ENCODE results near the gene APOBEC2. TPM values are rescaled to one million over a fixed set of nuclear protein-coding genes. Genes with fewer than 3 reads are reported as not detected.

Gene APOBEC2
- total RNA-seq, 3 donors from 2014 or later, result not detected

DNA sequence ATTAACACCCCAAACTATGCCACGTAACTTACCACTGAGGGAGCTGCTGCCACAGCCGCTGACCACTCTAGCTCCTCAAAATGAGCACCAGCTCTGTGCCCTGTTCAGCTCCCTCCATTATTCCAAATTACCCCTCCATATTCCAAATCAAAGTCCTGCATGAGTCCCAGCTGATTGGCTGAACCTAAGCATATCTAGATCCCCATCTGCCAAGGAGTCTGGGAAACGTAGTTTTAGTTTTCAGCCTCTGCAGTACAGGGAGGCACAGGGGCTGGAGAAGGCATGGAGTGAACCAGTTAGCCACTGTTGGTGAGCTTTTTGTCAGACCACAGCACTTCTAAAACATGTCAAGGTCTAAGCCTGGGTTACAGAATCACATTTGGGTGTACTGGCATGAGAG lies 29.9 kb upstream of the APOBEC2 start:
- TF ChIP-seq POLR2AphosphoS5 (IDR thresholded peaks at IDR 0.05) (no peak), POLR2A (IDR thresholded peaks at IDR 0.05) (no peak)
- TF ChIP-seq, protein P1, sequence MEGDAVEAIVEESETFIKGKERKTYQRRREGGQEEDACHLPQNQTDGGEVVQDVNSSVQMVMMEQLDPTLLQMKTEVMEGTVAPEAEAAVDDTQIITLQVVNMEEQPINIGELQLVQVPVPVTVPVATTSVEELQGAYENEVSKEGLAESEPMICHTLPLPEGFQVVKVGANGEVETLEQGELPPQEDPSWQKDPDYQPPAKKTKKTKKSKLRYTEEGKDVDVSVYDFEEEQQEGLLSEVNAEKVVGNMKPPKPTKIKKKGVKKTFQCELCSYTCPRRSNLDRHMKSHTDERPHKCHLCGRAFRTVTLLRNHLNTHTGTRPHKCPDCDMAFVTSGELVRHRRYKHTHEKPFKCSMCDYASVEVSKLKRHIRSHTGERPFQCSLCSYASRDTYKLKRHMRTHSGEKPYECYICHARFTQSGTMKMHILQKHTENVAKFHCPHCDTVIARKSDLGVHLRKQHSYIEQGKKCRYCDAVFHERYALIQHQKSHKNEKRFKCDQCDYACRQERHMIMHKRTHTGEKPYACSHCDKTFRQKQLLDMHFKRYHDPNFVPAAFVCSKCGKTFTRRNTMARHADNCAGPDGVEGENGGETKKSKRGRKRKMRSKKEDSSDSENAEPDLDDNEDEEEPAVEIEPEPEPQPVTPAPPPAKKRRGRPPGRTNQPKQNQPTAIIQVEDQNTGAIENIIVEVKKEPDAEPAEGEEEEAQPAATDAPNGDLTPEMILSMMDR (IDR thresholded peaks at IDR 0.05), result no peak
- intact Hi-C loops (cut with DNase I; ENCODE audit: low total_unique reads), result no loop called here
- Histone ChIP-seq H3K27ac (peak overlapping the region in 1 of 2 donors; percentile 68), H3K4me3 (no peak overlapping the region), H3K36me3 (no peaks in the 10 kb centered on the region), H3K4me1 (peaks cover 0 to 4% of the 10 kb centered on the region in 2 donors), H3K27me3 (no peaks in the 10 kb centered on the region), H3K9me3 (no peaks in the 10 kb centered on the region)
- DNase-seq (ENCODE audit: low spot score in 2 of 2), result no peak

DNA sequence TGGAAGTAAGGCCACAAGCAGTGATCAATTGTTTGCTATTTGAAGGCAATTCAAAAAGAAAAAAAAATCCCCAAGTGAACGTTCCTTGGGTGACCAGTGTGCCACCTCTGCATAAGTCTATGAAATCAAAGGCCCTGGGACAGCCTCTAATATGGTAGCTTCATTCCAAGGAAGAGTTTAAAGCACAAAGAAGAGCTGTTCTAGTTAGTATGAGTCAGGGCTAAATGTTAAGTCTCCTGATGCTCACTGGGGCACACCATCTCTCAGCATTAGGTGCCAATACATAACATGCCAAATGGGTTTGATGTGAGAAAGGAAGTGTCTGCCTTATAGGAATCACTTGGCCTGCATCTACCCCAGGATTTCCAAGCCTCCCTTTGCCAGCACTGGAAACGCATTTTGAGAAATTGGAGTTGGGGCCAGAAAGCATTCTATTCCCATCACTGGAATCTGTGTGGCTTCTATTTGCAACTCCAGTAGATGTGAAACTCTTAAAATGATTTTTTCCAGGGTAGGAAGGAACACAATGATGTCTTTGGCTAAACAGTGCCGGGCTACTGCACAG lies 27.0 kb upstream of the APOBEC2 start:
- DNase-seq (ENCODE audit: low spot score in 2 of 2), result no peak
- H3K4me1 ChIP-seq, result peaks cover 0 to 4% of the 10 kb centered on the region in 2 donors
- H3K36me3 ChIP-seq, result no peaks in the 10 kb centered on the region
- H3K27me3 ChIP-seq, result no peaks in the 10 kb centered on the region
- H3K9me3 ChIP-seq, result no peaks in the 10 kb centered on the region
- no peak overlapping the region for H3K27ac ChIP-seq
- TF ChIP-seq POLR2A (IDR thresholded peaks at IDR 0.05) (no peak), POLR2AphosphoS5 (IDR thresholded peaks at IDR 0.05) (no peak)
- TF ChIP-seq, protein P1 (IDR thresholded peaks at IDR 0.05), result no peak
- intact Hi-C loops (cut with DNase I; ENCODE audit: low total_unique reads), result no loop called here
- H3K4me3 ChIP-seq, result no peak overlapping the region

DNA sequence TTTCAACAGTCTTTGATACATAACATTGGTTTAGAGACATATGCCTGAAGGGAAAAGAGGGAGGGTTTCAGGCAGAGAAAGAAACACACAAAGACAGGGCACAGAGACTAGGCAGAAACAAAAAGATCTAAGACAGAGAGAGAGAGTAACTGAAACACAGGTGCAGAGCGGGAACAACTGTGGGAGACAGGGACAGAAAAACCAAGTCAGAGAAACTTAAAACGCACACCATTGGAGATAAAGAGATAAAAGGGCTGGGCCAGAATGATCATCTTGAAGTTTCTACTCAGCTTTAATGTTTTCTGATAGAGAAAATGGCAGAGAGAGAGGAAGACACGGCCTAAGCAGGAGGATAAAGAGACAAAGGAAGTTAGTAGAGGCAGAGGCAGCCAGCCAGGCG lies 25.8 kb upstream of the APOBEC2 start:
- Histone ChIP-seq H3K36me3 (no peaks in the 10 kb centered on the region), H3K9me3 (no peaks in the 10 kb centered on the region), H3K4me1 (no peaks in the 10 kb centered on the region), H3K27me3 (no peaks in the 10 kb centered on the region), H3K27ac (peak overlapping the region; percentile 89 to 90), H3K4me3 (peak overlapping the region; percentile 49 to 70 (median 59))
- no peak for DNase-seq (ENCODE audit: low spot score in 2 of 2)
- no peak for TF ChIP-seq POLR2A (IDR thresholded peaks at IDR 0.05)
- no peak for TF ChIP-seq POLR2AphosphoS5 (IDR thresholded peaks at IDR 0.05)
- TF ChIP-seq, protein P1 (IDR thresholded peaks at IDR 0.05), result no peak
- intact Hi-C loops (cut with DNase I; ENCODE audit: low total_unique reads), result no loop called here

DNA sequence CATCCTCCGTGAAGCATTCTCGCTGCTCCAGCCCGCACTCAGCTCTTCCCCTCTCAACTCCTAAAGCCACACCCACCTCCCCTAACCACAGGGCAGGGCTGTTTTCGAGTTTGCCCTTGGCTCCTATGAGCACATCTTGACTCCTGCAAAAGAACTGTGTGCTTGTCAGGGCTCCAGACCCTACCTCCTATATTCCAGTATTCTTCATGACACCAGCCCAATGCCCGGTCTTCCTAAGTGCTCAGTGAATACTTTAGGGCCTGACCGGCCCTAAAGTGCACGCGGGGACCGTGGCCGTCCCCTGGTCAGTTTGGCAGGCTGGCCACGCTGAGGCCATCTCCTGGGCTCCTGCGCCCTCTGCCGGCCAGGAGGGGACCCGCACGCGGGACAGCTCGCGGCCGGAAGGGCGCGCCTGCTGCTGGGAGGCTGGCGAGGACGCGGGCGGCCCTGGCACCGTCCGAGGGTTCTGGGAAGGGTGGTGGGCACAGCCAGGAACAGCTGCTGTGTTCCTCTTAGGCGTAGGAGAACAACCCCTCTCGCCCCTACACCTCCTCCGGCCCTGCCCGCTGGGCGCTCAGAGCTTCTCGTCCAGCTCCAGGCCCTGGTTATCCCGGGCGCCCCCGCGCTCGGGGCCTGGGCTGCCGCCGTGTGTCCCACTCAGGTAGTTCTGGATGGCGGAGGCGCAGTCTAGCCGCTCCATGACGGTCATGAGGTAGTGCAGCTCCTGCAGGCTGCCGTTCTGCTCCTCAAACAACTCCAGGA lies 25.0 kb upstream of the APOBEC2 start:
- no peaks in the 10 kb centered on the region for H3K4me1 ChIP-seq
- peak overlapping the region; percentile 89 to 90 for H3K27ac ChIP-seq
- intact Hi-C loops (cut with DNase I; ENCODE audit: low total_unique reads), result no loop called here
- H3K27me3 ChIP-seq, result no peaks in the 10 kb centered on the region
- H3K36me3 ChIP-seq, result no peaks in the 10 kb centered on the region
- TF ChIP-seq POLR2A (IDR thresholded peaks at IDR 0.05), result no peak
- TF ChIP-seq POLR2AphosphoS5 (IDR thresholded peaks at IDR 0.05), result peak in 1 of 3 donors; percentile 36
- TF ChIP-seq, protein P1 (IDR thresholded peaks at IDR 0.05), result peak; percentile 88 to 99 (median 98)
- no peaks in the 10 kb centered on the region for H3K9me3 ChIP-seq
- DNase-seq (ENCODE audit: low spot score in 2 of 2), result peak; percentile 61 to 82
- peak overlapping the region; percentile 49 to 70 (median 59) for H3K4me3 ChIP-seq

Measured in breast epithelium (tissue), 4 donors.